Body of pancreas (tissue), 4 donors: Measurements from ENCODE around the gene MYO1H. TPM values are rescaled to one million over a fixed set of nuclear protein-coding genes. Genes with fewer than 3 reads are reported as not detected.

ENCODE experiments used
- ATAC-seq: fragments of 150-250 bp; one replicate; pipeline ENCODE4 v1.9.1; 2016
- DNase-seq, 4 donors: peaks; one replicate each; pipeline ENCODE4 v3.0.0-alpha.2; 2019
- H3K27ac ChIP-seq, 4 donors: fragments of 200-600 bp; sonication (generic); 1 replicate in 3 of 4; 2 replicates in 1 of 4; pipeline versions ENCODE4 v1.5.1 to v1.6.1; 2016 to 2019; ENCODE audit warnings: mild to moderate bottlenecking in 1 of 4, mixed read lengths in 1 of 4, moderate library complexity in 1 of 4
- H3K27me3 ChIP-seq, 2 donors: fragments of 200-600 bp; sonication (generic); one replicate each; pipeline ENCODE4 v1.6.0; 2016; ENCODE audit warnings: mild to moderate bottlenecking in 1 of 2
- H3K36me3 ChIP-seq, 2 donors: fragments of 200-600 bp; sonication (generic); replicated peaks in 1 of 2; 2 replicates each; pipeline ENCODE4 v1.5.1; 2016; ENCODE audit warnings: low read depth in 2 of 2; ENCODE audit not compliant: insufficient read depth in 1 of 2
- H3K4me1 ChIP-seq: fragments of 200-600 bp; sonication (generic); one replicate; pipeline ENCODE4 v1.6.0; 2016
- H3K4me3 ChIP-seq, 2 donors: fragments of 200-600 bp; sonication (generic); 1 replicate in 1 of 2; 2 replicates in 1 of 2; pipeline ENCODE4 v1.5.1; 2016 to 2019
- H3K9me3 ChIP-seq, 3 donors: fragments of 200-600 bp; sonication (generic); 1 replicate in 2 of 3; 2 replicates in 1 of 3; pipeline ENCODE4 v1.5.1; 2016
- CTCF ChIP-seq, 7 experiments: fragments of 450-650 bp in 4 of 7; fragments of 200-600 bp in 3 of 7; sonication (generic) in 3 of 7; IDR thresholded peaks; one replicate each; pipeline ENCODE4 v1.5.1; 2016 to 2019; ENCODE audit warnings: antibody characterized with exemption in 7 of 7
- POLR2A ChIP-seq, 3 donors: fragments of 450-650 bp; IDR thresholded peaks; one replicate each; pipeline ENCODE4 v1.6.1; 2016; ENCODE audit warnings: antibody characterized with exemption in 3 of 3, mild to moderate bottlenecking in 2 of 3
- WGBS, 2 donors: methylation state at CpG; one replicate each; pipeline ENCODE4 v1.1.5; 2017; 5-methylcytosine and 5-hydroxymethylcytosine counted together
- intact Hi-C: fragments of 100-400 bp; cut with DNase I; formaldehyde crosslinking; loops from one replicate; pipeline ENCODE4 v1.15.1; 2023
- total RNA-seq, 2 donors: library from RNA; depleted of rRNA; stranded (reverse); fragments of >200 nt; gene quantifications; one replicate each; pipeline ENCODE4 v1.1.0, GENCODE V29; 2016

Gene MYO1H
- total RNA-seq, 2 donors from 2014 or later = not detected

- 94 to 99% methylated on average over 4 of the region's 4 CpGs for WGBS, 2 donors
- intact Hi-C loops = no loop called here
- Histone ChIP-seq H3K9me3 (no peaks in the 10 kb centered on the region), H3K36me3 (peaks cover 12 to 19% of the 10 kb centered on the region in 2 donors), H3K27me3 (no peaks in the 10 kb centered on the region), H3K27ac (no peak overlapping the region), H3K4me1 (peaks cover 29% of the 10 kb centered on the region), H3K4me3 (no peak overlapping the region)
- no peak for DNase-seq
- TF ChIP-seq POLR2A (IDR thresholded peaks at IDR 0.05) (no peak), CTCF (IDR thresholded peaks at IDR 0.05) (no peak)
- no peak for ATAC-seq
These were observed 132.7 kb downstream of the MYO1H start for GRCh38 chr12:109480356-109480755.

GRCh38 chr12:109481863-109482262 is 134.2 kb downstream of the MYO1H start:
- ATAC-seq (no peak), DNase-seq (no peak)
- TF ChIP-seq CTCF (IDR thresholded peaks at IDR 0.05) = no peak
- no peak for TF ChIP-seq POLR2A (IDR thresholded peaks at IDR 0.05)
- no peaks in the 10 kb centered on the region for H3K9me3 ChIP-seq
- H3K27me3 ChIP-seq = no peaks in the 10 kb centered on the region
- H3K36me3 ChIP-seq = peaks cover 21 to 31% of the 10 kb centered on the region in 2 donors
- no peak overlapping the region for H3K4me3 ChIP-seq
- 83 to 87% methylated on average over 1 of the region's 1 CpG for WGBS, 2 donors
- no peak overlapping the region for H3K27ac ChIP-seq
- intact Hi-C loops = no loop called here
- H3K4me1 ChIP-seq = peaks cover 16% of the 10 kb centered on the region

GRCh38 chr12:109482491-109482890 is 134.8 kb downstream of the MYO1H start:
- DNase-seq = no peak
- no peak overlapping the region for H3K27ac ChIP-seq
- peaks cover 22 to 37% of the 10 kb centered on the region in 2 donors for H3K36me3 ChIP-seq
- TF ChIP-seq CTCF (IDR thresholded peaks at IDR 0.05) (no peak), POLR2A (IDR thresholded peaks at IDR 0.05) (no peak)
- H3K27me3 ChIP-seq = no peaks in the 10 kb centered on the region
- intact Hi-C loops = no loop called here
- H3K4me1 ChIP-seq = peaks cover 16% of the 10 kb centered on the region
- H3K9me3 ChIP-seq = no peaks in the 10 kb centered on the region
- ATAC-seq = no peak
- no peak overlapping the region for H3K4me3 ChIP-seq
- 87 to 92% methylated on average over 2 of the region's 2 CpGs for WGBS, 2 donors

- H3K4me3 ChIP-seq = no peak overlapping the region
- DNase-seq = no peak
- H3K9me3 ChIP-seq = no peaks in the 10 kb centered on the region
- H3K27me3 ChIP-seq = no peaks in the 10 kb centered on the region
- H3K4me1 ChIP-seq = peaks cover 16% of the 10 kb centered on the region
- WGBS, 2 donors = 46% methylated on average over 2 of the region's 2 CpGs
- intact Hi-C loops = no loop called here
- no peak overlapping the region for H3K27ac ChIP-seq
- no peak for ATAC-seq
- no peak for TF ChIP-seq POLR2A (IDR thresholded peaks at IDR 0.05)
- TF ChIP-seq CTCF (IDR thresholded peaks at IDR 0.05) = no peak
- H3K36me3 ChIP-seq = peaks cover 23 to 39% of the 10 kb centered on the region in 2 donors
These were observed 135.2 kb downstream of the MYO1H start for GRCh38 chr12:109482894-109483293.

GRCh38 chr12:109483346-109483745 is 135.6 kb downstream of the MYO1H start:
- intact Hi-C loops = no loop called here
- peaks cover 27 to 42% of the 10 kb centered on the region in 2 donors for H3K36me3 ChIP-seq

More at GRCh38 chr12:109483346-109483745, 135.6 kb downstream of the MYO1H start:
- ATAC-seq = no peak
- no peak for DNase-seq
- Histone ChIP-seq H3K27me3 (no peaks in the 10 kb centered on the region), H3K27ac (no peak overlapping the region), H3K4me1 (peaks cover 11% of the 10 kb centered on the region), H3K9me3 (no peaks in the 10 kb centered on the region), H3K4me3 (no peak overlapping the region)
- no peak for TF ChIP-seq CTCF (IDR thresholded peaks at IDR 0.05)
- no peak for TF ChIP-seq POLR2A (IDR thresholded peaks at IDR 0.05)
- 86 to 94% methylated on average over 11 of the region's 11 CpGs for WGBS, 2 donors
